ENCODE results near the gene AK1. TPM values are rescaled to one million over a fixed set of nuclear protein-coding genes. Genes with fewer than 3 reads are reported as not detected.
A peak's percentile ranks its signal among the peaks of the same experiment; 100 is the strongest.

Gene AK1
- total and polyA plus RNA-seq, 4 donors: 63.8 to 386 (median 113) TPM

DNA sequence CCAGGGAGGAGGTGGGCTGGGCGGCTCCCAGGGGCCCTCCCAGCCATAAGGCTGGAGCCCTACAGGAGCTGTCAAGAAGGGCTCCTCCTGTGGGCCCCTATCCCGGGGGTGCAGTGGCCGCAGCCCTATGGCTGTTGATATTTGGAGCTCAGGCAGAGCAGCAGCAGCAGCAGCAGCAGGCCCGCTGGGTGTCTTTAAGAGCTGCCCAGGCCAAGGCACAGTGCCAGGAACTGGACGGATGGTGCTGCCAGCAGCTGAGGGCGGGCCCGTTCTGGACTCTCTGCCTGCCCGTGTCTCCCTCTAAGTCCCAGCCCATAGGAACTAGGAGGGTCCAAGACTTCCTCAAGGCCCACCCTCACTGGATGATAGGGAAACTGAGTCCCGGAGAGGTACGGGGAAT is 3.6 kb downstream of the AK1 start:
- peaks cover 0 to 22% (median 9%) of the 10 kb centered on the region in 4 donors for H3K36me3 ChIP-seq (ENCODE audit: control insufficient read depth in 4 of 4, insufficient read depth in 4 of 4, low read length in 4 of 4)
- no peaks in the 10 kb centered on the region for H3K27me3 ChIP-seq (ENCODE audit: control insufficient read depth in 3 of 3, insufficient read depth in 3 of 3, low read length in 2 of 3)
- H3K4me1 ChIP-seq (ENCODE audit: control insufficient read depth in 5 of 5, insufficient read depth in 5 of 5, low read length in 5 of 5): peaks cover 0 to 44% (median 20%) of the 10 kb centered on the region in 5 donors
- no peak overlapping the region for H3K9ac ChIP-seq (ENCODE audit: insufficient read depth in 1 of 2, low read length in 2 of 2)
- TF ChIP-seq, protein P1, sequence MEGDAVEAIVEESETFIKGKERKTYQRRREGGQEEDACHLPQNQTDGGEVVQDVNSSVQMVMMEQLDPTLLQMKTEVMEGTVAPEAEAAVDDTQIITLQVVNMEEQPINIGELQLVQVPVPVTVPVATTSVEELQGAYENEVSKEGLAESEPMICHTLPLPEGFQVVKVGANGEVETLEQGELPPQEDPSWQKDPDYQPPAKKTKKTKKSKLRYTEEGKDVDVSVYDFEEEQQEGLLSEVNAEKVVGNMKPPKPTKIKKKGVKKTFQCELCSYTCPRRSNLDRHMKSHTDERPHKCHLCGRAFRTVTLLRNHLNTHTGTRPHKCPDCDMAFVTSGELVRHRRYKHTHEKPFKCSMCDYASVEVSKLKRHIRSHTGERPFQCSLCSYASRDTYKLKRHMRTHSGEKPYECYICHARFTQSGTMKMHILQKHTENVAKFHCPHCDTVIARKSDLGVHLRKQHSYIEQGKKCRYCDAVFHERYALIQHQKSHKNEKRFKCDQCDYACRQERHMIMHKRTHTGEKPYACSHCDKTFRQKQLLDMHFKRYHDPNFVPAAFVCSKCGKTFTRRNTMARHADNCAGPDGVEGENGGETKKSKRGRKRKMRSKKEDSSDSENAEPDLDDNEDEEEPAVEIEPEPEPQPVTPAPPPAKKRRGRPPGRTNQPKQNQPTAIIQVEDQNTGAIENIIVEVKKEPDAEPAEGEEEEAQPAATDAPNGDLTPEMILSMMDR (IDR thresholded peaks at IDR 0.05; ENCODE audit: control extremely low read depth, extremely low read depth): no peak
- peak overlapping the region; percentile 38 to 64 for H3K27ac ChIP-seq (ENCODE audit: low read depth in 1 of 2, low read length in 1 of 2)
- H3K4me3 ChIP-seq: no peak overlapping the region
- no peak for ATAC-seq (ENCODE audit: insufficient read depth, low FRiP score)
- 42 to 72% methylated on average over 8 to 10 of the region's 10 CpGs for WGBS, 2 donors
- peak; percentile 46 to 60 (median 49) for DNase-seq
- no peaks in the 10 kb centered on the region for H3K9me3 ChIP-seq (ENCODE audit: control insufficient read depth in 4 of 4, insufficient read depth in 3 of 4, low read length in 3 of 4)

DNA sequence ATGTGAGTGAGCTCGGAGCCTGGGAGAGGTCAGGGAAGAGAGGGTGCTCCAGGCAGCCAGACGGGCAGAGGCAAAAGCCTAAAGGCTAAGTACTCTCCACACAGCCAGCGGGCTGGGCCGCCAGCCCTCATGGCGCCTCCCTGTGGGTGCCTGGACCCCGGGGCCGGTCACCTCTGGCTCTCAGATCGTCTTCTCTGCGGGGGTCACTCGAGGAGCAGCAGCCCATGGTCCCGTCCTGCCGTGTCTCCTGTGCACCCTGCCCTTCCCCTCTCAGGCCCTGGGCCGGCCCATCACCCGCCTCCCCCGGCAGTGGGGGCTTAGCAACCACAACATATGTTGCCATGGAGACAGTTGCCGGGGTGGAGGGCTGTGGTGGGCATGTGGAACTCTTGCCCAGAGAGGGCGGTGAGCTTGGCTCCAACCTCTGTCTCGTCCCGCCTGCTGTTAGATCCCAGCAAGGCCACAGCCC is 4.2 kb downstream of the AK1 start:
- DNase-seq (peak in 1 of 3 donors; percentile 42), ATAC-seq (ENCODE audit: insufficient read depth, low FRiP score) (no peak)
- Histone ChIP-seq H3K4me3 (no peak overlapping the region), H3K9me3 (ENCODE audit: control insufficient read depth in 4 of 4, insufficient read depth in 3 of 4, low read length in 3 of 4) (no peaks in the 10 kb centered on the region), H3K27me3 (ENCODE audit: control insufficient read depth in 3 of 3, insufficient read depth in 3 of 3, low read length in 2 of 3) (no peaks in the 10 kb centered on the region), H3K4me1 (ENCODE audit: control insufficient read depth in 5 of 5, insufficient read depth in 5 of 5, low read length in 5 of 5) (peaks cover 0 to 44% (median 21%) of the 10 kb centered on the region in 5 donors), H3K36me3 (ENCODE audit: control insufficient read depth in 4 of 4, insufficient read depth in 4 of 4, low read length in 4 of 4) (peaks cover 0 to 24% (median 9%) of the 10 kb centered on the region in 4 donors), H3K27ac (ENCODE audit: low read depth in 1 of 2, low read length in 1 of 2) (no peak overlapping the region), H3K9ac (ENCODE audit: insufficient read depth in 1 of 2, low read length in 2 of 2) (no peak overlapping the region)
- TF ChIP-seq, protein P1 (IDR thresholded peaks at IDR 0.05; ENCODE audit: control extremely low read depth, extremely low read depth): no peak
- 75 to 80% methylated on average over 19 of the region's 19 CpGs for WGBS, 2 donors

DNA sequence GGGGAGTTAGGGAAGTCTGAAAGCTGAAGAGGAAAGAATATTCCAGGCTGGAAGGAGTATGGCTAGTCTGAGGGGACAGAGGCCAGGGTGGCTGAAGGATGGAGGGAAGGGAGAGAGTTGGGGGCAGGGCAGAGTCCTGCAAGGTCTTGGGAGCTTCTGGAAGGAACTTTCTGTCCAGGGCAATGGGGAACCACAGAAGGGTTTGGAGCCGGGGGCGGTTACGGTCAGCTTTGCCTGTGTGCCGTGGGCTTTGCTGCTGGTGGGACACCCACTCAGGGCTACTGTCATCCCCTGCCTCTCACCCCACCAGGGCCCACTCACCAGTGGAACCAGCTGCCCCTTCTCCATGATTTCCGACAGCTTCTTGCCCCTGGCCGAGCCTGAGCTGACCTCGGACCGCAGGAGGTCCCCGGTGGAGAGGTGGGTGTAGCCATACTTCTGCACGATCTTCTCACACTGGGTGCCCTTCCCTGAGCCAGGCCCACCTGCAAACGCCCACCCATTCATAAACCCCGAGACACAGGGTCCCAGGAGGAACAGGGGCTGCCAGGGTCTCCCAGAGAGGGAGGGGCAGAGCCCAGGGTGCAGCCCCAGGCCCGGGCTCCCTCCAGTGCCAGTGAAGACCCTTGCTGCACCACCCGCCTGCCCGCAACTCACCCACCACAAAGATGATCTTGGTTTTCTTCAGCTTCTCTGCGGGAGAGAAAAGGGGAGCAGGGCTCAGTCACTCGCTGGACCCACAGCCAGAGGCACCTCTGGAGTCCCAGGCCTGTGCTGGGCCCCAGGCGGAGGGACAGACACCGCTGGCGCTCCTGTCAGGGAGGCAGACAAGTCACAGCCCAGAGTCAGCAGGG is 4.9 kb downstream of the AK1 start:
- TF ChIP-seq, protein P1 (IDR thresholded peaks at IDR 0.05; ENCODE audit: control extremely low read depth, extremely low read depth): no peak
- Histone ChIP-seq H3K9ac (ENCODE audit: insufficient read depth in 1 of 2, low read length in 2 of 2) (no peak overlapping the region), H3K4me3 (no peak overlapping the region), H3K36me3 (ENCODE audit: control insufficient read depth in 4 of 4, insufficient read depth in 4 of 4, low read length in 4 of 4) (peaks cover 0 to 29% (median 9%) of the 10 kb centered on the region in 4 donors), H3K4me1 (ENCODE audit: control insufficient read depth in 5 of 5, insufficient read depth in 5 of 5, low read length in 5 of 5) (peaks cover 0 to 37% (median 22%) of the 10 kb centered on the region in 5 donors), H3K27ac (ENCODE audit: low read depth in 1 of 2, low read length in 1 of 2) (no peak overlapping the region), H3K9me3 (ENCODE audit: control insufficient read depth in 4 of 4, insufficient read depth in 3 of 4, low read length in 3 of 4) (no peaks in the 10 kb centered on the region), H3K27me3 (ENCODE audit: control insufficient read depth in 3 of 3, insufficient read depth in 3 of 3, low read length in 2 of 3) (no peaks in the 10 kb centered on the region)
- WGBS, 2 donors: 93 to 95% methylated on average over 19 to 20 of the region's 20 CpGs
- ATAC-seq (ENCODE audit: insufficient read depth, low FRiP score): no peak
- DNase-seq: no peak

All from lung (tissue), 12 donors.